OCI-LY1 (cell line): ENCODE data around the gene KRTAP10-12.

ENCODE experiments used
- H2AFZ ChIP-seq: fragments of 200-600 bp; sonication (generic), shearing (Covaris generic); 2 replicates; pipeline ENCODE4 v1.6.0; 2014; ENCODE audit warnings: antibody characterized with exemption, mild to moderate bottlenecking, low read length
- H3F3A ChIP-seq: fragments of 200-600 bp; sonication (generic), shearing (Covaris generic); 2 replicates; pipeline ENCODE4 v1.6.0; 2014; ENCODE audit warnings: mild to moderate bottlenecking, antibody characterized with exemption, low read length, moderate library complexity; ENCODE audit not compliant: insufficient read depth
- H3K27ac ChIP-seq: fragments of 200-600 bp; sonication (generic); 2 replicates; pipeline ENCODE4 v1.5.1; 2014; ENCODE audit warnings: low read length, mixed run types, mild to moderate bottlenecking, low read depth; ENCODE audit not compliant: poor library complexity, severe bottlenecking
- H3K27me3 ChIP-seq: fragments of 200-600 bp; sonication (generic); 2 replicates; pipeline ENCODE4 v1.6.0; 2014; ENCODE audit warnings: antibody characterized with exemption, mild to moderate bottlenecking, low read length, moderate library complexity; ENCODE audit not compliant: insufficient read depth
- H3K36me3 ChIP-seq: fragments of 200-600 bp; sonication (generic); 2 replicates; pipeline ENCODE4 v1.6.1; 2014; ENCODE audit warnings: mild to moderate bottlenecking, antibody characterized with exemption, low read length, moderate library complexity, mixed read lengths; ENCODE audit not compliant: insufficient read depth
- H3K4me1 ChIP-seq: fragments of 200-600 bp; sonication (generic); 2 replicates; pipeline ENCODE4 v1.5.1; 2014; ENCODE audit warnings: mild to moderate bottlenecking, low read length, moderate library complexity; ENCODE audit not compliant: insufficient read depth, severe bottlenecking
- H3K4me2 ChIP-seq: fragments of 200-600 bp; sonication (generic), shearing (Covaris generic); 2 replicates; pipeline ENCODE4 v1.6.1; 2014; ENCODE audit warnings: low read length
- H3K4me3 ChIP-seq: fragments of 200-600 bp; sonication (generic); 2 replicates; pipeline ENCODE4 v1.5.1; 2014; ENCODE audit warnings: low read length, low read depth, mild to moderate bottlenecking, mixed read lengths; ENCODE audit not compliant: poor library complexity, severe bottlenecking
- H3K79me2 ChIP-seq: fragments of 200-600 bp; shearing (Covaris generic); 2 replicates; pipeline ENCODE4 v1.6.1; 2016; ENCODE audit warnings: mixed run types, low read length, mixed read lengths; ENCODE audit not compliant: insufficient read depth
- H3K9ac ChIP-seq: fragments of 200-600 bp; sonication (generic), shearing (Covaris generic); 2 replicates; pipeline ENCODE4 v1.6.1; 2014; ENCODE audit warnings: mild to moderate bottlenecking, low read length, mixed read lengths
- H3K9me2 ChIP-seq: fragments of 200-600 bp; sonication (generic), shearing (Covaris generic); 2 replicates; pipeline ENCODE4 v1.6.1; 2014; ENCODE audit warnings: low read depth, mild to moderate bottlenecking, low read length, mixed read lengths
- H3K9me3 ChIP-seq: fragments of 200-600 bp; shearing (Covaris generic); 2 replicates; pipeline ENCODE4 v1.6.1; 2014; ENCODE audit warnings: low read length, mixed read lengths
- H4K20me1 ChIP-seq: fragments of 200-600 bp; sonication (generic), shearing (Covaris generic); 2 replicates; pipeline ENCODE4 v1.6.0; 2016; ENCODE audit warnings: mild to moderate bottlenecking, low read length; ENCODE audit not compliant: insufficient read depth
- EZH2 ChIP-seq: fragments of 200-600 bp; sonication (generic), shearing (Covaris generic); IDR thresholded peaks from 2 replicates; pipeline ENCODE4 v1.8.0; 2017; ENCODE audit warnings: borderline replicate concordance, mixed run types, mild to moderate bottlenecking, antibody characterized with exemption, low read length, moderate library complexity, mixed read lengths
- TF ChIP-seq, protein P1 (sequence below): fragments of 200-600 bp; sonication (generic), shearing (Covaris generic); IDR thresholded peaks from 2 replicates; pipeline ENCODE4 v1.5.1; 2017; ENCODE audit warnings: mild to moderate bottlenecking, antibody characterized with exemption, low read length, moderate library complexity, mixed read lengths

KRTAP10-12 gene

DNA sequence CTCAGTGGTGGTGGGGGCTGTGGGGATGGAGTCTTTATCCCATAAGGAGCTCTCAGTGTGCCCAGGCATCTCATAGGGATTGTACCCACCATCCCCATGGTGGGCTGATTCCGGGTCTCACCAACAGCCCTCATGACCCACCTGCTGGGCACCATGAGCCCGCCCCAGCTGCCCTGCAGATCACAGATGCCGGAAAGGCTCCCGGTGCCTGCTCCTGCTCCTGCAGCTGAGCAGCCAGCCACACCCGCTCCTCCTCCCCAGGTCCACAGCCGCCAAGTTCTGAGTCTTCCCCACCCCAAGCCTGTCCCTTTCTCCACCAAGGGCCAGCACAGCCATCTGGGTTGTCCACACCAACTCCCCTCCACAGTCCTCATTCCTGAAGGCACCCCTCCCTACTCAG, 29.9 kb downstream of the KRTAP10-12 start:
- H3K27ac ChIP-seq: no peak overlapping the region
- no peaks in the 10 kb centered on the region for H3K36me3 ChIP-seq
- no peak overlapping the region for H3K9ac ChIP-seq

GRCh38 chr21:44727321-44727720, 30.3 kb downstream of the KRTAP10-12 start:
- Histone ChIP-seq H3K9me3 (no peaks in the 10 kb centered on the region), H3K4me3 (no peak overlapping the region), H2AFZ (no peak overlapping the region), H3K79me2 (no peaks in the 10 kb centered on the region), H3K4me1 (no peaks in the 10 kb centered on the region), H4K20me1 (no peaks in the 10 kb centered on the region), H3F3A (no peaks in the 10 kb centered on the region), H3K9ac (no peak overlapping the region), H3K27me3 (no peaks in the 10 kb centered on the region), H3K27ac (no peak overlapping the region), H3K36me3 (no peaks in the 10 kb centered on the region), H3K4me2 (no peak overlapping the region), H3K9me2 (no peaks in the 10 kb centered on the region)
- TF ChIP-seq, protein P1, sequence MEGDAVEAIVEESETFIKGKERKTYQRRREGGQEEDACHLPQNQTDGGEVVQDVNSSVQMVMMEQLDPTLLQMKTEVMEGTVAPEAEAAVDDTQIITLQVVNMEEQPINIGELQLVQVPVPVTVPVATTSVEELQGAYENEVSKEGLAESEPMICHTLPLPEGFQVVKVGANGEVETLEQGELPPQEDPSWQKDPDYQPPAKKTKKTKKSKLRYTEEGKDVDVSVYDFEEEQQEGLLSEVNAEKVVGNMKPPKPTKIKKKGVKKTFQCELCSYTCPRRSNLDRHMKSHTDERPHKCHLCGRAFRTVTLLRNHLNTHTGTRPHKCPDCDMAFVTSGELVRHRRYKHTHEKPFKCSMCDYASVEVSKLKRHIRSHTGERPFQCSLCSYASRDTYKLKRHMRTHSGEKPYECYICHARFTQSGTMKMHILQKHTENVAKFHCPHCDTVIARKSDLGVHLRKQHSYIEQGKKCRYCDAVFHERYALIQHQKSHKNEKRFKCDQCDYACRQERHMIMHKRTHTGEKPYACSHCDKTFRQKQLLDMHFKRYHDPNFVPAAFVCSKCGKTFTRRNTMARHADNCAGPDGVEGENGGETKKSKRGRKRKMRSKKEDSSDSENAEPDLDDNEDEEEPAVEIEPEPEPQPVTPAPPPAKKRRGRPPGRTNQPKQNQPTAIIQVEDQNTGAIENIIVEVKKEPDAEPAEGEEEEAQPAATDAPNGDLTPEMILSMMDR: no peak
- no peak for TF ChIP-seq EZH2

More for the DNA sequence above, 29.9 kb downstream of the KRTAP10-12 start:
- no peak for TF ChIP-seq EZH2
- TF ChIP-seq, protein P1: no peak
- Histone ChIP-seq H3K9me3 (no peaks in the 10 kb centered on the region), H3K4me3 (no peak overlapping the region), H2AFZ (no peak overlapping the region), H3K9me2 (no peaks in the 10 kb centered on the region), H3K4me2 (no peak overlapping the region), H3K27me3 (no peaks in the 10 kb centered on the region), H4K20me1 (no peaks in the 10 kb centered on the region), H3K79me2 (no peaks in the 10 kb centered on the region), H3K4me1 (no peaks in the 10 kb centered on the region), H3F3A (no peaks in the 10 kb centered on the region)

GRCh38 chr21:44727757-44728156, 30.8 kb downstream of the KRTAP10-12 start:
- Histone ChIP-seq H2AFZ (no peak overlapping the region), H3K27me3 (no peaks in the 10 kb centered on the region), H4K20me1 (no peaks in the 10 kb centered on the region), H3K36me3 (no peaks in the 10 kb centered on the region), H3F3A (no peaks in the 10 kb centered on the region), H3K27ac (no peak overlapping the region), H3K4me3 (no peak overlapping the region), H3K9me2 (no peaks in the 10 kb centered on the region), H3K79me2 (no peaks in the 10 kb centered on the region), H3K9me3 (no peaks in the 10 kb centered on the region), H3K4me1 (no peaks in the 10 kb centered on the region), H3K9ac (no peak overlapping the region), H3K4me2 (no peak overlapping the region)
- TF ChIP-seq EZH2: no peak
- TF ChIP-seq, protein P1: no peak
